AG04449 (cell line): ENCODE data around the gene SLC12A4.
"Not testable (repeated sequence)": the region's sequence is repeated elsewhere in the genome, so short reads cannot be mapped to it uniquely, and the experiment has no call there.

ENCODE experiments used
- CTCF ChIA-PET: fragments of 350-600 bp; formaldehyde crosslinking; extraction: SDS; loops from one replicate; lab custom pipeline; 2021; ENCODE audit warnings: antibody characterized with exemption; lab: Yijun Ruan, JAX
- POLR2A ChIA-PET: fragments of 400-600, 350-600 bp; formaldehyde crosslinking; extraction: SDS; loops from one replicate; lab custom pipeline; 2020; ENCODE audit warnings: antibody characterized with exemption, inconsistent platforms; lab: Yijun Ruan, JAX
- DNase-seq: peaks from one replicate; pipeline ENCODE4 v3.0.0-alpha.2; 2010; ENCODE audit warnings: low read depth, low spot score
- H3K4me3 ChIP-seq: 2 replicates; pipeline ENCODE4 v1.5.1; 2011; ENCODE audit warnings: low read depth, mild to moderate bottlenecking, control low read depth, low read length
- CTCF ChIP-seq: IDR thresholded peaks from one replicate; pipeline ENCODE4 v1.5.1; 2011; ENCODE audit warnings: mild to moderate bottlenecking, moderate library complexity, low read length, control low read depth, inconsistent platforms; ENCODE audit not compliant: insufficient read depth; ENCODE audit errors: missing control alignments

Gene SLC12A4

GRCh38 chr16:67968400-67969253, at the start of gene SLC12A4:
Gene SLC12A4 (minus strand): TSS chr16:67968637. CDS start chr16:67968553, 84 bp downstream.
- H3K4me3 ChIP-seq: peak within 1 kb of the TSS; percentile 97
- CTCF ChIA-PET: interaction anchor here (1.0 kb wide), 1 partner anchor 23 kb away, joined by 5 read pairs; no protein-coding TSS in a partner anchor
- POLR2A ChIA-PET: interaction anchor here (1.0 kb wide), 1 partner anchor 12 kb away, joined by 3 read pairs; no protein-coding TSS in a partner anchor

GRCh38 chr16:68015681-68016080, 47.2 kb upstream of the SLC12A4 start, which contains the start of gene DPEP2NB:
Gene DPEP2NB (minus strand): TSS chr16:68015911. CDS start chr16:68015770, 141 bp downstream.
- no peak for DNase-seq
- CTCF ChIA-PET: interaction anchor here (1.5 to 2.4 kb wide), 3 partner anchors 22 to 25 kb away, joined by 5 to 9 read pairs (median 7); no protein-coding TSS in a partner anchor
- no peak for TF ChIP-seq CTCF
- no peak within 1 kb of the TSS for H3K4me3 ChIP-seq
- POLR2A ChIA-PET: no interaction called here

More at GRCh38 chr16:67968400-67969253, at the start of gene SLC12A4:
- no peak for TF ChIP-seq CTCF
- no peak for DNase-seq

- no peak for DNase-seq
- ChIA-PET CTCF (interaction anchor here (0.6 to 1.6 kb wide), 4 partner anchors 10 to 250 kb away, joined by 3 to 4 read pairs (median 3); partner anchors contain the start of genes DDX28 and DUS2), POLR2A (no interaction called here)
- no peak overlapping the region for H3K4me3 ChIP-seq
- no peak for TF ChIP-seq CTCF
Measured at GRCh38 chr16:68013440-68013839, 45.0 kb upstream of the SLC12A4 start.

GRCh38 chr16:68009872-68010271, 41.4 kb upstream of the SLC12A4 start:
- DNase-seq, CTCF ChIA-PET, H3K4me3 ChIP-seq: not testable (repeated sequence)
- POLR2A ChIA-PET: interaction anchor here (0.7 kb wide), 1 partner anchor 55 kb away, joined by 4 read pairs; no protein-coding TSS in a partner anchor

- ChIA-PET CTCF (interaction anchor here (1.5 to 1.6 kb wide), 2 partner anchors 17 to 31 kb away, joined by 5 to 7 read pairs; no protein-coding TSS in a partner anchor), POLR2A (interaction anchor here (0.7 kb wide), 1 partner anchor 55 kb away, joined by 4 read pairs; no protein-coding TSS in a partner anchor)
- no peak for TF ChIP-seq CTCF
- no peak for DNase-seq
- H3K4me3 ChIP-seq: no peak overlapping the region
Measured at GRCh38 chr16:68009157-68009735, 40.8 kb upstream of the SLC12A4 start.

GRCh38 chr16:68005786-68006286, 37.4 kb upstream of the SLC12A4 start:
- DNase-seq: no peak
- TF ChIP-seq CTCF: no peak
- POLR2A ChIA-PET: no interaction called here
- H3K4me3 ChIP-seq: no peak overlapping the region
- CTCF ChIA-PET: interaction anchor here (1.7 to 3.3 kb wide), 2 partner anchors 13 to 34 kb away, joined by 7 to 21 read pairs; no protein-coding TSS in a partner anchor
